NCI-H187 treated with DMSO at 0.1 percent for 48 hours (cell line): ENCODE results near the gene CYTH3.
"Not testable (repeated sequence)": the region's sequence is repeated elsewhere in the genome, so short reads cannot be mapped to it uniquely, and the experiment has no call there.

Experiments
- DNase-seq: peaks from one replicate; lab custom pipeline; 2025; lab: John Stamatoyannopoulos, UW

Gene CYTH3

DNA sequence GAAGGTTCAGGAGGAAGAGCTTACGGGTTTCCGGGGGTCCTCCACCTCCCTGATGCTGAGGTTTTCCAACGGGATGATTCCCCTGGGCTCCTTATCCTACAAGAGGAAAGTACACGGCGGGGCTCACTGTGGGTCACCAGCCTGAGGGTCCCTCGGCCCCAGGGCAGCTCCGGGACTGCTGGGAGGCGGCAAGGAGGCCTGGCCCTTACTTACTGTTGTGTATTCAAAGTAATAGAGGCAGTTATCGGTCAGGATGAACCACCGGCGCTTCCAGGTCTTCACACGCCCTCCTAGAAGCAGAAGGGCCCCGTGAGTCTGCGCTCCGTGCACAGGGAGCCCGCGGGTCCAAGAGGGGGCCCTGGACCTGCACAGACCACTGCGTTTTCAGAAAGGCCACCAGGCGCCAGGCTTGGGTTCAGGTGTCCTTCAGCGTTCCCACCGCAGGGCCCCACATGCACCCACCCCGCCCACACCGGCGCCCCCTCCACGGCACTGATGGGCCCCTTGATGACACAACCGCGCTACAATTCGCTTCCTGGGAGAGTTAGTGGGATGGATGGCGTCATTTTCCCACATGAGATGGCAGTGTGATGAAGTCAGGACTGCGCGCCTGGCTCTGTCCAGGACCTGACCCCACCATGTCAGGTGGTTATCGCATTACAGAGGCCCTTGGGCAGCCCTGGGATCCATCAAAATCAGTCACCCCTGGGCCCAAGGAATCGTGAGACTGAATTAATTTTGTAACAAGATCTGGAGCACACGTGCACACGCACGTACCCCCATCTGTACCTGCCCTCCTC, 106.7 kb downstream of the CYTH3 start:
- no peak for DNase-seq

DNA sequence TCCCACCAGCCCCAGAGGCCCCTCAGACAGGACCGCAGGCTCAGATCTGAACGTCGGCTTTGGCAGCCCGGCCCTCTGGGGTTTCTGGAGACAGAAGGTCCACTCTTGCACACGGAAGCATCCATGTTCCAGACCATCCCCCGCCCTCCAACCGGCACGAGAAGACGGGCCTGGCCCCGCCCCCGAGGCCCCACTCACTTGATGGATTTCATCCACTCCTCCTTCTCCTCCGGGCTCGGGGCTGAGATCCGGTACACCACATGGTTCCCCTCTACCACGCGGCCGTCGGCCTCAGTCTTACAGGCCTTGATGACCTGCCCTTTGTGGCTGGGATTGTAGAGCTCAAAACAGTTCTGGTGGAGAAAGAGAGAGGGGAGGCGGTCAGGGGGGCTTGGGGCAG, 107.3 kb downstream of the CYTH3 start:
- DNase-seq: no peak

- no peak for DNase-seq
These were observed 107.9 kb downstream of the CYTH3 start for GRCh38 chr7:6164491-6164890.

GRCh38 chr7:6164010-6164409, 108.4 kb downstream of the CYTH3 start:
- DNase-seq: no peak

DNA sequence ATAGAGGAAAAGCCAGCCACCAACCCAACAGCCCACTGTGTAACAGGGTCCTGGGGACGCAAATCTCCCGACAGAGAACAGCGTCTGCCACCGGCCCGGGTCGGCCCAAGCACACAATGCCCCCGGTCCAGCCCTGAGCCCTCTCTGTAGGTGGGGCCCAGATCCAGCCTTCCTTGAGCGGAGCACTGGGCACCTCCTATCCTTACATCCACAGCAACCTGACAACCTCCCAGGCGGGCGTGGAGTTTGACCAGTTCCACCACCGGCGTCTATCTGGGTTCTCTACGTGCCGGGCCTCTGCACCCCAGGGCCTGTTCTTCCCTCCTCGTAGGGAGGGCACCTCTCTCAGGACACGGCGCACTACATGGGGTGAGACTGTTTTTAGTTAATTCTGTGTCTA, 109.0 kb downstream of the CYTH3 start:
- no peak for DNase-seq

DNA sequence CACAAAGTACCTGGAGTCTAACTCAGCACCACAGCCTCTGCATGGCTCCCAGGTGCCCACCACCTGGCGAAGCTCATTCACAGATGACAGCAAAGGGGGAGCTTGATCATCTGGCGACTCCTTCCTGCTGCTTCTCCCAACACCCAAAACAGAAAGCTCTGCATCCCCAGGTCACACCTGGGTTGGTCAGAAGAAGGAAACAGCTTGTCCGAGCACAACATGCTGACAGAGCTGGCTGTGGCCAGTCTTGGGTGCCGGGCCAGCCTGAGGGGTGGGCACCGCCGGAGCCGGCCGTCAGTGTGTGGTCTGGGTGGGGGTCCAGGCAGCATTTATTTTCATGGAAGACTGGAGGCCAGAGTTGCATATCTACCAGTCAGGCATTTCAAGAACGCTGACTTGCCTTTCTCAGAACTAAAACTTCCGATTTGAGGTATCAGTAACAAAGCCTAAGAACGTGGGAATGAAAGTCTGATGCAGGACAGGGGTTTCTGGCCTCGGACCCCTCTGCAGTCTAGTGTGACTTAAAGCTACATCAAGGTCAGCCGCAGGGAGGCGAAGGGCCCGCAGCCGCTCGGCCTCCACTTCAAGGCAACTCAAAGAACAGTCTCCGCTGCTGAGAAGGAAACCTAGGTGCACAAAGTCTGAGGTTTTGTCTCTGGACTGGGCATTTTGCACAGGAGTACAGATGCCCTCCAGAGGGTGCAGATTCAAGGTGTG, 109.6 kb downstream of the CYTH3 start:
- DNase-seq: no peak

DNA sequence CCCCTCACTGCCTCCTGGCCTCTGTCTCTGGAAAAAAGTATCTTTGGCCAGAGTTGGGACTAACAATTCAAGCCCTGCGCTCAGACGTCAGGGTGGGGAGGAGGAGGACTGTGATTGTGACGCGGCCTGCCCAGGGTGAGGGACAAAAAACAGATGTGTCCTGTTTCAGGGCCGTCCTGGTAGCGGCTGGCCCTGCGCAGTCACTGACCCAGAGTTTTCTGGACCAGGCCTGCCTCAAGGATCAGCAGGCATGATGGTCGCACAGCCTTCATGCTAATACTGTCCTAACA, 110.1 kb downstream of the CYTH3 start:
- no peak for DNase-seq

- DNase-seq: no peak
These were observed 110.7 kb downstream of the CYTH3 start for GRCh38 chr7:6161463-6162330.

- DNase-seq: no peak
These were observed 112.2 kb downstream of the CYTH3 start for GRCh38 chr7:6160191-6160623.

- no peak for DNase-seq
These were observed 112.8 kb downstream of the CYTH3 start for GRCh38 chr7:6159524-6160031.

- DNase-seq: no peak
These were observed 113.3 kb downstream of the CYTH3 start for GRCh38 chr7:6159097-6159483.

DNA sequence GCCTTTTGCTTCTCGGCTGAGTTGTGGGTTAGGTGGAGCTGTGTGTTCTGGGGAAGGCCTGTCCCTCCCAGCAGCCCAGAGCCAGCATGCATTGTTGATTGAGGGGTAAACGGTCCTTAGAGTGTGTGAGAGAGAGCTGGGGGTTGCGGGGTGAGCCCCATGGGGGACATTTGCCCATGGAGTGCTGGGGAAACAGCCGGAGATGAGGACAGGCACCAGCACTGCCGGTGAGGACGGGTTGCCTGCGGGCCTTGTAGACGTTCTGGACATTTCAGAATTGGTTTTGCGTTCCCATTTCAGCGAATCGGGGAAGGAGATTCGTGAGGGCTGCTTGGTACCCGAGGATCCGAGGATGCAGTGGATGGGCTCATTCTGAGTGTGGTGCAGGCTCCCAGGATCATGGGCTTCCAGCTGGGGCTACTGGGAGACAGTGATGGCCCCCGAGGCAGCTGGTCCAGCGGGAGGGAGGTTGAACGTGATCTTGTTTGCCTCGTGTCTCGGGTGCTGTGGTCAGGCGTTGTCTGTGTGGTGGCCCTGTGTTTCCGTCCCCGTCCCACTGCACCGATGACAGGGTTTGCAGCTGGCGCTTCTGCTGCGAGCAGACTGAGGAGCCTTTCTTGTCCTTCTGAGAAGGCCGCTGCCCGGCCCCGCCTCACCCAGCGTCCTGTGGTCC, 113.9 kb downstream of the CYTH3 start:
- DNase-seq: no peak

- no peak for DNase-seq
These were observed 114.6 kb downstream of the CYTH3 start for GRCh38 chr7:6157685-6158423.

DNA sequence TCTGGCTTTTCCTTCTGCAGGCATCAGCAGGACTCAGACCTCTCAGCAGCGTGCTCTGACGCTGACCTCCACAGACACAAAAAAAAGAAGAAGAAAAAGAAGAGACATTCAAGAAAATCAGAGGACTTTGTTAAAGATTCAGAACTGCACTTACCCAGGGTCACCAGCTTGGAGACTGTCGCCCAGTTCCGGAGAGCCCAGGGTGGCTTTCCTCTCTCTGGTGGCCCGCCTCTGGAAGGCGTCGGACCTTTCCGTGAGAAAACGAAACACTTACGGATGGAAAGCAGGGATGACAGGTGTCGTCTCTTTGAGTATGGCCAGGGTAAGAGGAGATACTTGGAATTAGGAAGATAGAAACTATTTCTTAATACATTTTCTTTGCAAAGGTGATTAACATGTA, 115.7 kb downstream of the CYTH3 start:
- DNase-seq: no peak

GRCh38 chr7:6155596-6155995, 116.8 kb downstream of the CYTH3 start:
- DNase-seq: no peak

GRCh38 chr7:6154542-6155404, 117.7 kb downstream of the CYTH3 start:
- no peak for DNase-seq

- DNase-seq: no peak
These were observed 118.5 kb downstream of the CYTH3 start for GRCh38 chr7:6153646-6154541.

- no peak for DNase-seq
These were observed 120.3 kb downstream of the CYTH3 start for GRCh38 chr7:6151994-6152735.

- not testable (repeated sequence) for DNase-seq
These were observed 120.9 kb downstream of the CYTH3 start for GRCh38 chr7:6151527-6151926.
